Measurements from ENCODE around the gene GANC.

GANC gene

GRCh38 chr15:42352401-42352800 lies 79.4 kb downstream of the GANC start:
- DNase-seq: no peak

- DNase-seq: no peak
Observed at GRCh38 chr15:42353061-42353460, 80.1 kb downstream of the GANC start.

- DNase-seq: no peak
Observed at GRCh38 chr15:42354824-42355223, 81.8 kb downstream of the GANC start.

GRCh38 chr15:42355291-42355690 lies 82.3 kb downstream of the GANC start:
- DNase-seq: no peak

- no peak for DNase-seq
Observed at GRCh38 chr15:42356851-42357250, 83.8 kb downstream of the GANC start.

- no peak for DNase-seq
Observed at GRCh38 chr15:42358141-42358540, 85.1 kb downstream of the GANC start.

GRCh38 chr15:42359249-42359648 lies 86.2 kb downstream of the GANC start, which contains the start of gene CAPN3:
CAPN3 (plus strand) TSS chr15:42359501; CDS start chr15:42359806, 305 bp downstream.
- DNase-seq: no peak

GRCh38 chr15:42359985-42360384 lies 87.0 kb downstream of the GANC start:
- no peak for DNase-seq

- DNase-seq: no peak
Observed at GRCh38 chr15:42360535-42361112, 87.6 kb downstream of the GANC start.

- no peak for DNase-seq
Observed at GRCh38 chr15:42363487-42363886, 90.5 kb downstream of the GANC start.

GRCh38 chr15:42363942-42364341 lies 90.9 kb downstream of the GANC start:
- no peak for DNase-seq

GRCh38 chr15:42364529-42364928 lies 91.5 kb downstream of the GANC start:
- no peak for DNase-seq

- DNase-seq: no peak
Observed at GRCh38 chr15:42365921-42366550, 93.0 kb downstream of the GANC start.

- DNase-seq: no peak
Observed at GRCh38 chr15:42367041-42367440, 94.0 kb downstream of the GANC start.

- DNase-seq: no peak
Observed at GRCh38 chr15:42368096-42368495, 95.1 kb downstream of the GANC start.

GRCh38 chr15:42371096-42371495 lies 98.1 kb downstream of the GANC start:
- DNase-seq: no peak

GRCh38 chr15:42373274-42373673 lies 100.3 kb downstream of the GANC start:
- no peak for DNase-seq

GRCh38 chr15:42373936-42374335 lies 100.9 kb downstream of the GANC start:
- no peak for DNase-seq

- no peak for DNase-seq
Observed at GRCh38 chr15:42374810-42375209, 101.8 kb downstream of the GANC start.

GRCh38 chr15:42375252-42375651 lies 102.3 kb downstream of the GANC start:
- DNase-seq: no peak

GRCh38 chr15:42375941-42376340 lies 102.9 kb downstream of the GANC start:
- DNase-seq: no peak

GRCh38 chr15:42378011-42378410 lies 105.0 kb downstream of the GANC start:
- no peak for DNase-seq

- DNase-seq: no peak
Observed at GRCh38 chr15:42384597-42384996, 111.6 kb downstream of the GANC start.

- no peak for DNase-seq
Observed at GRCh38 chr15:42385206-42385979, 112.4 kb downstream of the GANC start.

Measured in activated naive CD4-positive, alpha-beta T cell treated with anti-CD3 and anti-CD28 coated beads, Interleukin-2, amount 50 U/mL, for 16 hours (primary cell).